Gastrocnemius medialis (tissue), 4 donors: Measurements from ENCODE around the gene FXN.

Source experiments
- CTCF ChIP-seq, 5 experiments: fragments of 450-650 bp in 3 of 5; fragments of 200-600 bp in 2 of 5; sonication (generic) in 2 of 5; IDR thresholded peaks in 4 of 5; conservative IDR thresholded peaks in 1 of 5; 1 replicate in 4 of 5; 2 replicates in 1 of 5; pipeline ENCODE4 v1.5.1; 2016 to 2019; ENCODE audit warnings: antibody characterized with exemption in 5 of 5, mild to moderate bottlenecking in 3 of 5, moderate library complexity in 3 of 5
- POLR2A ChIP-seq, 2 donors: fragments of 450-650 bp; IDR thresholded peaks; one replicate each; pipeline ENCODE4 v1.6.1; 2017; ENCODE audit warnings: antibody characterized with exemption in 2 of 2, mild to moderate bottlenecking in 2 of 2, moderate library complexity in 2 of 2

- no peak for TF ChIP-seq CTCF (IDR thresholded peaks at IDR 0.05 in 4 of 5, conservative IDR thresholded peaks at IDR 0.05 in 1 of 5)
- no peak for TF ChIP-seq POLR2A (IDR thresholded peaks at IDR 0.05)
These were observed 69.4 kb downstream of the FXN start for GRCh38 chr9:69104830-69105527.
